GM18951 (cell line): ENCODE data around the gene ADD2.

ENCODE experiments used
- POLR2A ChIP-seq: IDR thresholded peaks from 4 replicates; pipeline ENCODE4 v1.6.1; 2011; ENCODE audit warnings: mild to moderate bottlenecking; ENCODE audit not compliant: insufficient read length, insufficient read depth; ENCODE audit errors: extremely low read depth
- in situ Hi-C: fragments of 300-500 bp; cut with MboI; formaldehyde crosslinking; loops from one replicate; pipeline ENCODE4 v1.12.0; 2022; ENCODE audit warnings: low sequenced_read_pairs, mixed read lengths, inconsistent platforms; ENCODE audit not compliant: unreplicated experiment

Gene ADD2

GRCh38 chr2:70616168-70616694 lies 151.8 kb downstream of the ADD2 start:
- in situ Hi-C loops: loop anchor here (10.0 kb wide), 1 partner anchor 271 kb away; no protein-coding TSS in a partner anchor
- no peak for TF ChIP-seq POLR2A

GRCh38 chr2:70615222-70615621 lies 152.8 kb downstream of the ADD2 start:
- TF ChIP-seq POLR2A: no peak
- in situ Hi-C loops: loop anchor here (10.0 kb wide), 1 partner anchor 270 kb away; no protein-coding TSS in a partner anchor

DNA sequence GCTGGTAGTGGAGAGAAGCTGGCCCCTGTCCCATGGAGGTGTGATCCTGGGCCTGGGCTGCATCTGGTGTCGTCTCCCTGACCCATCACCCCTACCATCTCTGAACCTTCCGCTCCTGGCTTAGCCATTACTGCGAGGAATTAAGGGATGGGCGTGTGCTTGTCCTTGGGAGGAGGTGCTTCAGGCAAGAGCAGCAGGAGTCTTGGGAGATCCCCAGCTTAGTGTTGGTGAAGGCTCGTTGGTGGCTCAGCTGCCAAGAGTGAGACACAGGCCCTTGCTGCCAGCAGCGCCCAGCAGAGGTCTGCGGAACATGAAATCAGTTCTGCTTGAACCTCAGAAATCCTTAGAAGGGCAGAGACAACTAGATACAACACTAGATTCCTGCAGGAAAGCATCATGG lies 154.5 kb downstream of the ADD2 start:
- no peak for TF ChIP-seq POLR2A
- in situ Hi-C loops: loop anchor here (10.0 kb wide), 1 partner anchor 269 kb away; no protein-coding TSS in a partner anchor

- TF ChIP-seq POLR2A: no peak
- in situ Hi-C loops: loop anchor here (10.0 kb wide), 1 partner anchor 268 kb away; no protein-coding TSS in a partner anchor
These were observed 155.4 kb downstream of the ADD2 start for GRCh38 chr2:70612574-70612973.

GRCh38 chr2:70608373-70608772 lies 159.6 kb downstream of the ADD2 start:
- in situ Hi-C loops: no loop called here
- no peak for TF ChIP-seq POLR2A

GRCh38 chr2:70607121-70607561 lies 160.9 kb downstream of the ADD2 start:
- TF ChIP-seq POLR2A: no peak
- in situ Hi-C loops: no loop called here
